HCT116 (cell line): ENCODE data around the gene CXCL8. TPM values are rescaled to one million over a fixed set of nuclear protein-coding genes. Genes with fewer than 3 reads are reported as not detected.

Experiments
- ATAC-seq: fragments of 200-7000 bp; cut with Tn5 transposase; 2 replicates; pipeline ENCODE4 v1.9.1; 2020; ENCODE audit warnings: mild to moderate bottlenecking, moderate library complexity
- BruUV-seq: library from RNA; stranded (reverse); fragments of 400-500 nt; replicated peaks from 2 replicates; lab custom pipeline; 2021; lab: Mats Ljungman, UMichigan
- CTCF ChIA-PET: fragments of 300-600 bp; sonication (Branson Sonifier 250); formaldehyde crosslinking; loops from one replicate; lab custom pipeline; 2021; ENCODE audit warnings: antibody characterized with exemption; lab: Charles Lee
- POLR2A ChIA-PET: fragments of 300-600, 350-600 bp; sonication (Branson Sonifier 250); formaldehyde crosslinking; loops from one replicate; lab custom pipeline; 2021; ENCODE audit warnings: antibody characterized with exemption; lab: Charles Lee
- RAD21 ChIA-PET, 2 experiments: fragments of 300-600 bp; sonication (Branson Sonifier 250); formaldehyde crosslinking; loops; one replicate each; lab custom pipeline; 2023; ENCODE audit warnings: low total read pairs in 2 of 2; ENCODE audit not compliant: uncharacterized antibody in 2 of 2, unreplicated experiment in 2 of 2, low non-redundant PET in 1 of 2; lab: Charles Lee
- DNase-seq: peaks from one replicate; pipeline ENCODE4 v3.0.0-alpha.2; 2010; ENCODE audit warnings: low read depth, low spot score
- H2AFZ ChIP-seq: fragments of 200-600 bp; shearing (Covaris generic), sonication (generic); 2 replicates; pipeline ENCODE4 v1.6.1; 2017; ENCODE audit warnings: low read depth, mixed run types, mixed read lengths, antibody characterized with exemption, low read length; ENCODE audit not compliant: poor library complexity, severe bottlenecking
- H3K27ac ChIP-seq: 2 replicates; pipeline ENCODE4 v1.5.1; 2012; ENCODE audit warnings: low read depth, low read length
- H3K27me3 ChIP-seq: fragments of 200-600 bp; sonication (generic); 2 replicates; pipeline ENCODE4 v1.6.1; 2016; ENCODE audit warnings: mixed run types, low read length, mixed read lengths; ENCODE audit not compliant: insufficient read depth
- H3K36me3 ChIP-seq, 2 experiments: fragments of 200-500 bp in 1 of 2; fragments of 200-600 bp in 1 of 2; sonication (Bioruptor generic) in 1 of 2; sonication (generic) in 1 of 2; 2 replicates each; pipeline versions ENCODE4 v1.5.1 to v1.6.1; 2014 to 2016; ENCODE audit warnings: low read length in 2 of 2, inconsistent platforms in 1 of 2, mixed read lengths in 1 of 2, mixed run types in 1 of 2; ENCODE audit not compliant: insufficient read depth in 2 of 2, control insufficient read depth in 1 of 2
- H3K4me1 ChIP-seq, 2 experiments: fragments of 200-600 bp in 1 of 2; sonication (generic) in 1 of 2; 2 replicates each; pipeline versions ENCODE4 v1.5.1 to v1.6.1; 2012 to 2017; ENCODE audit warnings: low read length in 2 of 2, inconsistent platforms in 1 of 2, mild to moderate bottlenecking in 1 of 2, mixed read lengths in 1 of 2, mixed run types in 1 of 2, moderate library complexity in 1 of 2; ENCODE audit not compliant: insufficient read depth in 2 of 2, control insufficient read depth in 1 of 2
- H3K4me2 ChIP-seq: fragments of 200-600 bp; sonication (generic); 2 replicates; pipeline ENCODE4 v1.6.1; 2017; ENCODE audit warnings: mixed run types, low read length, mixed read lengths
- H3K4me3 ChIP-seq, 2 experiments: fragments of 200-600 bp in 1 of 2; sonication (generic) in 1 of 2; replicated peaks in 1 of 2; 2 replicates each; pipeline ENCODE4 v1.5.1; 2011 to 2016; ENCODE audit warnings: low read length in 2 of 2, control low read depth in 1 of 2, low read depth in 1 of 2, mild to moderate bottlenecking in 1 of 2, mixed read lengths in 1 of 2, mixed run types in 1 of 2
- H3K79me2 ChIP-seq: fragments of 200-600 bp; sonication (generic); 2 replicates; pipeline ENCODE4 v1.6.1; 2017; ENCODE audit warnings: mild to moderate bottlenecking, mixed run types, low read length, moderate library complexity, mixed read lengths; ENCODE audit not compliant: insufficient read depth
- H3K9ac ChIP-seq: fragments of 200-600 bp; sonication (generic); 2 replicates; pipeline ENCODE4 v1.6.1; 2016; ENCODE audit warnings: low read length, mixed read lengths
- H3K9me2 ChIP-seq: fragments of 200-600 bp; sonication (generic), shearing (Covaris generic); 2 replicates; pipeline ENCODE4 v1.6.1; 2017; ENCODE audit warnings: mixed run types, mild to moderate bottlenecking, moderate library complexity; ENCODE audit not compliant: insufficient read depth
- H3K9me3 ChIP-seq, 2 experiments: fragments of 200-500 bp in 1 of 2; fragments of 200-600 bp in 1 of 2; sonication (Bioruptor generic) in 1 of 2; sonication (generic) in 1 of 2; 2 replicates each; pipeline ENCODE4 v1.6.1; 2014 to 2017; ENCODE audit warnings: low read length in 2 of 2, mixed read lengths in 2 of 2, inconsistent platforms in 1 of 2, low read depth in 1 of 2, mild to moderate bottlenecking in 1 of 2, mixed run types in 1 of 2, moderate library complexity in 1 of 2; ENCODE audit not compliant: control insufficient read depth in 1 of 2, insufficient read depth in 1 of 2
- H4K20me1 ChIP-seq: fragments of 200-600 bp; sonication (generic), shearing (Covaris generic); 2 replicates; pipeline ENCODE4 v1.6.1; 2017; ENCODE audit warnings: mixed run types, mild to moderate bottlenecking, moderate library complexity; ENCODE audit not compliant: insufficient read depth
- CBX3 ChIP-seq: IDR thresholded peaks from 2 replicates; pipeline ENCODE4 v1.6.1; 2012; ENCODE audit warnings: low read depth
- CEBPB ChIP-seq: IDR thresholded peaks from 2 replicates; pipeline ENCODE4 v1.6.1; 2012; ENCODE audit warnings: low read depth
- EGR1 ChIP-seq: IDR thresholded peaks from 2 replicates; pipeline ENCODE4 v1.6.1; 2012; ENCODE audit warnings: low read depth
- EZH2 ChIP-seq: fragments of 200-600 bp; sonication (generic); IDR thresholded peaks from 2 replicates; pipeline ENCODE4 v1.6.1; 2017; ENCODE audit warnings: antibody characterized with exemption, mixed run types
- FOSL1 ChIP-seq: IDR thresholded peaks from 2 replicates; pipeline ENCODE4 v1.6.1; 2012; ENCODE audit warnings: low read depth
- POLR2A ChIP-seq: IDR thresholded peaks from 2 replicates; pipeline ENCODE4 v1.7.0; 2011; ENCODE audit warnings: borderline replicate concordance; ENCODE audit not compliant: insufficient read depth, insufficient read length; ENCODE audit errors: extremely low read depth
- POLR2AphosphoS5 ChIP-seq: IDR thresholded peaks from 2 replicates; pipeline ENCODE4 v1.6.1; 2011; ENCODE audit warnings: mild to moderate bottlenecking, low read depth, low read length, moderate library complexity
- RAD21 ChIP-seq: IDR thresholded peaks from 2 replicates; pipeline ENCODE4 v1.6.1; 2012; ENCODE audit warnings: low read depth, mild to moderate bottlenecking
- SIN3A ChIP-seq: IDR thresholded peaks from 2 replicates; pipeline ENCODE4 v1.6.1; 2012; ENCODE audit warnings: low read depth
- SP1 ChIP-seq: IDR thresholded peaks from 2 replicates; pipeline ENCODE4 v1.6.1; 2012; ENCODE audit warnings: low read depth
- SRF ChIP-seq: IDR thresholded peaks from 2 replicates; pipeline ENCODE4 v1.6.1; 2012; ENCODE audit warnings: low read depth
- TCF7L2 ChIP-seq: IDR thresholded peaks from 2 replicates; pipeline ENCODE4 v1.7.0; 2011; ENCODE audit warnings: borderline replicate concordance, inconsistent platforms; ENCODE audit not compliant: insufficient read depth, insufficient read length; ENCODE audit errors: extremely low read depth
- YY1 ChIP-seq: IDR thresholded peaks from 2 replicates; pipeline ENCODE4 v1.6.1; 2011; ENCODE audit warnings: low read length, low read depth, moderate library complexity, mild to moderate bottlenecking; ENCODE audit not compliant: insufficient replicate concordance; ENCODE audit errors: extremely low read depth
- ZBTB33 ChIP-seq: IDR thresholded peaks from 2 replicates; pipeline ENCODE4 v1.6.1; 2011; ENCODE audit warnings: mild to moderate bottlenecking, low read length, moderate library complexity; ENCODE audit not compliant: insufficient replicate concordance; ENCODE audit errors: extremely low read depth
- ZNF274 ChIP-seq: fragments of 200-500 bp; sonication (Bioruptor generic); IDR thresholded peaks from 2 replicates; pipeline ENCODE4 v1.6.1; 2014; ENCODE audit warnings: mild to moderate bottlenecking, low read depth, low read length, inconsistent platforms
- intact Hi-C: fragments of 100-400 bp; cut with micrococcal nuclease; formaldehyde crosslinking; loops from 2 replicates; pipeline ENCODE4 v1.10.0; 2022
- total RNA-seq: library from RNA; stranded (reverse); gene quantifications from one replicate; pipeline ENCODE4 v1.2.1, GENCODE V29; 2021; ENCODE audit not compliant: unreplicated experiment
- TF ChIP-seq, protein P1 (sequence below), 3 experiments: fragments of 200-600 bp in 1 of 3; sonication (generic) in 1 of 3; IDR thresholded peaks in 2 of 3; conservative IDR thresholded peaks in 1 of 3; 2 replicates each; pipeline ENCODE4 v1.5.1; 2012 to 2017; ENCODE audit warnings: low read depth in 2 of 3, low read length in 2 of 3, antibody characterized with exemption in 1 of 3, borderline replicate concordance in 1 of 3, control low read depth in 1 of 3, mild to moderate bottlenecking in 1 of 3, mixed read lengths in 1 of 3, mixed run types in 1 of 3, moderate library complexity in 1 of 3; ENCODE audit not compliant: insufficient read depth in 1 of 3
- TF ChIP-seq, protein P2 (sequence below): IDR thresholded peaks from 2 replicates; pipeline ENCODE4 v1.6.1; 2012; ENCODE audit warnings: low read depth

CXCL8 gene
- total RNA-seq, 1 experiment from 2014 or later, result 1.8 TPM

DNA sequence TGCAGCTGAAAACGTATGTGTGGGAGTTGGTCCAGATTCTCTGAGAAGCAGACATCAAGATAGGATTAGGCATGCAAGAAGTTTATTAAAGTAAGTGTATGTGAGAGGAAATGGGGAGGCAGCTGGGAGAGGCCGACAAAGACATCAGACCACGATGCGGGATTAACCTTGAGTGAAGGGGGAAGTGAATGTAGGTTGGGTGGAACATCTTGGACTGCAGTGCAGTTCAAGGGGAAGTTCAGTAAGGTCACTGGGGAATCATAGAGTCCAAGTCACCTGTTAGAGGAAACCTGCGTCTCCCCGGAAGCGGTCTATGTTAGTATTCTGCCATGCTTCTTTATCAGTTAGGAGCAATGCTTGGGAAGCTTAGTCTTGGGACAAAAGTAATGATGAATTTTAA, 22.0 kb downstream of the CXCL8 start:
- POLR2A ChIA-PET, result no interaction called here
- no peak for ATAC-seq
- BruUV-seq, result no TSS peak

More for the DNA sequence above, 22.0 kb downstream of the CXCL8 start:
- Histone ChIP-seq H2AFZ (no peak overlapping the region), H3K79me2 (no peaks in the 10 kb centered on the region), H3K4me1 (no peaks in the 10 kb centered on the region), H3K9me3 (no peaks in the 10 kb centered on the region), H4K20me1 (no peaks in the 10 kb centered on the region), H3K27ac (no peak overlapping the region), H3K9ac (no peak overlapping the region), H3K4me2 (no peak overlapping the region), H3K36me3 (no peaks in the 10 kb centered on the region), H3K27me3 (no peaks in the 10 kb centered on the region), H3K4me3 (no peak overlapping the region), H3K9me2 (no peaks in the 10 kb centered on the region)
- intact Hi-C loops, result no loop called here
- no peak for DNase-seq
- no peak for TF ChIP-seq RAD21
- no peak for TF ChIP-seq EZH2
- no peak for TF ChIP-seq CEBPB
- TF ChIP-seq YY1, result no peak
- no peak for TF ChIP-seq POLR2A
- TF ChIP-seq SP1, result no peak
- TF ChIP-seq FOSL1, result no peak
- no peak for TF ChIP-seq CBX3
- TF ChIP-seq POLR2AphosphoS5, result no peak
- TF ChIP-seq SIN3A, result no peak
- TF ChIP-seq ZBTB33, result no peak
- TF ChIP-seq, protein P1, sequence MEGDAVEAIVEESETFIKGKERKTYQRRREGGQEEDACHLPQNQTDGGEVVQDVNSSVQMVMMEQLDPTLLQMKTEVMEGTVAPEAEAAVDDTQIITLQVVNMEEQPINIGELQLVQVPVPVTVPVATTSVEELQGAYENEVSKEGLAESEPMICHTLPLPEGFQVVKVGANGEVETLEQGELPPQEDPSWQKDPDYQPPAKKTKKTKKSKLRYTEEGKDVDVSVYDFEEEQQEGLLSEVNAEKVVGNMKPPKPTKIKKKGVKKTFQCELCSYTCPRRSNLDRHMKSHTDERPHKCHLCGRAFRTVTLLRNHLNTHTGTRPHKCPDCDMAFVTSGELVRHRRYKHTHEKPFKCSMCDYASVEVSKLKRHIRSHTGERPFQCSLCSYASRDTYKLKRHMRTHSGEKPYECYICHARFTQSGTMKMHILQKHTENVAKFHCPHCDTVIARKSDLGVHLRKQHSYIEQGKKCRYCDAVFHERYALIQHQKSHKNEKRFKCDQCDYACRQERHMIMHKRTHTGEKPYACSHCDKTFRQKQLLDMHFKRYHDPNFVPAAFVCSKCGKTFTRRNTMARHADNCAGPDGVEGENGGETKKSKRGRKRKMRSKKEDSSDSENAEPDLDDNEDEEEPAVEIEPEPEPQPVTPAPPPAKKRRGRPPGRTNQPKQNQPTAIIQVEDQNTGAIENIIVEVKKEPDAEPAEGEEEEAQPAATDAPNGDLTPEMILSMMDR (IDR thresholded peaks at IDR 0.05 in 2 of 3, conservative IDR thresholded peaks at IDR 0.05 in 1 of 3; ENCODE audit: borderline replicate concordance in 1 of 3, insufficient read depth in 1 of 3, low read depth in 2 of 3, low read length in 2 of 3), result no peak
- no peak for TF ChIP-seq EGR1
- TF ChIP-seq, protein P2, sequence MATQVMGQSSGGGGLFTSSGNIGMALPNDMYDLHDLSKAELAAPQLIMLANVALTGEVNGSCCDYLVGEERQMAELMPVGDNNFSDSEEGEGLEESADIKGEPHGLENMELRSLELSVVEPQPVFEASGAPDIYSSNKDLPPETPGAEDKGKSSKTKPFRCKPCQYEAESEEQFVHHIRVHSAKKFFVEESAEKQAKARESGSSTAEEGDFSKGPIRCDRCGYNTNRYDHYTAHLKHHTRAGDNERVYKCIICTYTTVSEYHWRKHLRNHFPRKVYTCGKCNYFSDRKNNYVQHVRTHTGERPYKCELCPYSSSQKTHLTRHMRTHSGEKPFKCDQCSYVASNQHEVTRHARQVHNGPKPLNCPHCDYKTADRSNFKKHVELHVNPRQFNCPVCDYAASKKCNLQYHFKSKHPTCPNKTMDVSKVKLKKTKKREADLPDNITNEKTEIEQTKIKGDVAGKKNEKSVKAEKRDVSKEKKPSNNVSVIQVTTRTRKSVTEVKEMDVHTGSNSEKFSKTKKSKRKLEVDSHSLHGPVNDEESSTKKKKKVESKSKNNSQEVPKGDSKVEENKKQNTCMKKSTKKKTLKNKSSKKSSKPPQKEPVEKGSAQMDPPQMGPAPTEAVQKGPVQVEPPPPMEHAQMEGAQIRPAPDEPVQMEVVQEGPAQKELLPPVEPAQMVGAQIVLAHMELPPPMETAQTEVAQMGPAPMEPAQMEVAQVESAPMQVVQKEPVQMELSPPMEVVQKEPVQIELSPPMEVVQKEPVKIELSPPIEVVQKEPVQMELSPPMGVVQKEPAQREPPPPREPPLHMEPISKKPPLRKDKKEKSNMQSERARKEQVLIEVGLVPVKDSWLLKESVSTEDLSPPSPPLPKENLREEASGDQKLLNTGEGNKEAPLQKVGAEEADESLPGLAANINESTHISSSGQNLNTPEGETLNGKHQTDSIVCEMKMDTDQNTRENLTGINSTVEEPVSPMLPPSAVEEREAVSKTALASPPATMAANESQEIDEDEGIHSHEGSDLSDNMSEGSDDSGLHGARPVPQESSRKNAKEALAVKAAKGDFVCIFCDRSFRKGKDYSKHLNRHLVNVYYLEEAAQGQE, result no peak
- no peak for TF ChIP-seq SRF
- TF ChIP-seq ZNF274, result no peak
- TF ChIP-seq TCF7L2, result no peak
- CTCF ChIA-PET, result no interaction called here
- RAD21 ChIA-PET, result no interaction called here
